Heart left ventricle (tissue), 13 donors: ENCODE results near the gene PFDN6.

Source experiments
- CTCF ChIP-seq, 12 donors: fragments of 200-600 bp; sonication (generic) in 4 of 12; IDR thresholded peaks; one replicate each; pipeline versions ENCODE4 v1.5.0 to v1.8.0; 2018 to 2022; ENCODE audit warnings: antibody characterized with exemption in 12 of 12, mild to moderate bottlenecking in 5 of 12
- POLR2A ChIP-seq, 2 donors: fragments of 450-650 bp; IDR thresholded peaks; one replicate each; pipeline ENCODE4 v1.6.1; 2017; ENCODE audit warnings: antibody characterized with exemption in 2 of 2, mild to moderate bottlenecking in 2 of 2, moderate library complexity in 2 of 2
- donor health status: ischemic (EF 13 %, LVEDD 7.1; RV severe dilation, severe dysfunction).
- donor health status: DM: no; HTN: yes; CAD: no.
- donor health status: DM: no; HTN: no; CAD: no.
- donor health status: ischemic (EF 25% LVEDD 6.9; RV normal size, moderate dysfunction).
- donor health status: ischemic (EF 25% LVEDD 5.7; RV mildly dilated, moderate dysfunction).
- donor health status: ischemic (EF 35%, LVEDD 5.7; RV mildly dilated, moderate dysfunction).
- donor health status: nonischemic (EF 11% LVEDD 7.7; RV severe dilation, severe dysfunction).
- donor health status: DM: yes; HTN: yes; CAD: no.
- donor health status: PGD.
- donor health status: ischemic (EF 29% LVEDD 5.4; RV normal size, mild dysfunction).
- donor health status: nonischemic (EF 23%, LVEDD 6.1; RV moderate dilation, normal function).

DNA sequence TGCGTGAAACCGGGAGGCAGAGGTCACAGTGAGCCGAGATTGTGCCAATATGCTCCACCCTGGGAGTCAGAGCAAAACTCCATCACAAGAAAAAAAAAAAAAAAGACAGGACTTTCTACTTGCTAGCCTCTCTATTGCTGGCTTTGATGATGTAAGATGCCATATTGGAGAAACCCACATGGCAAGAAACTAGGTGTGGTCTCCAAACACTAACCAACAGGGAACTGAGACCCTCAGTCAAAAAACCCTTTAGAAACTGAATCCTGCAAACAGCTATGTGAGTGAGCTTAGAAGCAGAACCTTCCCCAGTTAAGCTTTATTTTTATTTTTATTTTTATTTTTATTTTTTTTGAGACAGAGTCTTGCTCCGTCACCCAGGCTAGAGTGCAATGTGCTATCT is 46.5 kb downstream of the PFDN6 start:
- TF ChIP-seq POLR2A (IDR thresholded peaks at IDR 0.05) (no peak), CTCF (IDR thresholded peaks at IDR 0.05) (no peak)
